HG03139 (cell line): ENCODE data around the gene QSOX1.
"Not testable (repeated sequence)": the region's sequence is repeated elsewhere in the genome, so short reads cannot be mapped to it uniquely, and the experiment has no call there.

ENCODE experiments used
- ATAC-seq: cut with Tn5 transposase; IDR thresholded peaks from one replicate; pipeline ENCODE4 v1.9.1; 2021; ENCODE audit not compliant: unreplicated experiment

The QSOX1 gene

DNA sequence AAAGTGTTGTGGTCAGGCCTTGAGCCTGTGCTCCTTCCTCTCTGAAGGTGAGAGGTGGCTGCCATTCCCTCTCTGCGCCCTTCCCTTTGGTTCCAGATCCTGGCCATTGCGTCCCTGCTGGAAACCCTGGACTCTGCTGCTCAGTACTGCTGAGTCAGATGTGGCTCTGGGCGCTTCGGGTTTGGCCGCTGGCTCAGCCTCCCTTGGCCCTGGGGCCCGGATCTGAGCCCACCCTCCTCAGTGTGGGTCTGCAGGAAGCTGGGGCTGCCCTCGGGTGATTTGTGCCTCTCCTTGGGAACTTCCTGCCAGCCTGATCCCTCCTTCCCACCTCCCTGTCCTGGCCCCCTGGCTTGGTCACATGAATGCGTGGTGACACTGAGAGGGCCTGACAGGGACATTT, 32.2 kb downstream of the QSOX1 start:
- no peak for ATAC-seq

DNA sequence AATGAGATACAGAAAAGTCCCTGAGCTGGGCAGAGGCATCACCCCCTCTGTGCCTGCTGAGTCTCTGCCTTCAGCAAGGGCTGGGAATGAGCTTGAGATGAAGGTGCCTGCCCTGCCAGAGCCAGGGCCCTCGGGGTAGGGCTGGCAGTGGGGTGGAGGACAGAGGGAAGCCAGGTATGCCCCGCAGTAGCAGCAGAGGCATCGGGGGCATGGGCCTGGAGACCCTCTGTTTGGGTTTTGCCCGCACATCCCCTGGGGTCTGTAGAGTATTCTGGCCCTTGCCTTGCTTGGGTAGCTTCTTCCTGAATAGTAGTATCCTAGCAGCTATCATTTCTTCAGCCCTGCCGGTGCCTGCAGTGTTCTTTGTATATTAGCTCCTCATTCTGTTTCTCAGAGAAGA, 33.0 kb downstream of the QSOX1 start:
- ATAC-seq = no peak

DNA sequence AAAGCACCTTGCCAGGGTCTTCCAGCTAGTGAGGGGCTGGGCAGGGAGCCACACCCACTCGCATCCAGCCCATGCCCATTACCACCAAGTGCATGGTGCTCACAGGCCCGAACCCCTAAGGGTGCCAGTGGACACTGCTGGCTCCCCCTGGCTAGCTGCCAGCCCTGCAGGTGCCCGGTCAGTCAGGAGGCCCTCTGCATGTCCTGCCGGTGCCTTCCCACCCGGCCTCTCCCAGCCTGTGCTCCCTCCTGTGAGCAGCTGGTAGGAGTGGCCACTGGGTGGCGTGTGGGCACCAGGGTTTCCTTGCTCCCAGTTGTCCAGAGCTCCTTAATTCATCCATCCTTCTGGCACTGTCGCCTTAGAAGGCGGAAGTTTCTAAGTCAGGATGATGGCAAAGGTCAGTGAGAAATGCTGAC, 33.4 kb downstream of the QSOX1 start:
- ATAC-seq = no peak

DNA sequence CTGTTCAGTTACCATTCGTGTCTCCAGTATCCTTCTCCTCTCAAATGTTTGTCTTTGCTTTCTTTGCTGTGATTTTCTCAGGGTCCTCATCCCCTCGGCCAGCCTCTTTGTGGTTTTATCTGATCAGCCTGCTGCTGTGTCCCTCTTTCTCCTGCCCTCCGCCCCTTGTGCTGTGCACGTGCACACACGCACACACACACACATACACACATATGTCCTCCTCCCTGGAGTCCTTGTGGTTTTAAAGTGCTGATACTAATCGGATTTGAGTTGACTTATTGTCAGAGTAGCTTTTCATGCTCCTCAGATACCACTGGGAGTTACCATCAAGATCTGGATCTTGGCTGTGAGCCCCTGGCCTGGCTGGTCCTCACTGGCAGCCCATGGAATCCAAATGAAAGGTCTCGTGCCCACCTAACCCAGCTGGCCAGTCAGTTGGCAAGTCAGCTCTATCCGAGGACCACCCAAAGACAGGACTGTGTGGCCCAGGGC, 34.1 kb downstream of the QSOX1 start:
- ATAC-seq = no peak

DNA sequence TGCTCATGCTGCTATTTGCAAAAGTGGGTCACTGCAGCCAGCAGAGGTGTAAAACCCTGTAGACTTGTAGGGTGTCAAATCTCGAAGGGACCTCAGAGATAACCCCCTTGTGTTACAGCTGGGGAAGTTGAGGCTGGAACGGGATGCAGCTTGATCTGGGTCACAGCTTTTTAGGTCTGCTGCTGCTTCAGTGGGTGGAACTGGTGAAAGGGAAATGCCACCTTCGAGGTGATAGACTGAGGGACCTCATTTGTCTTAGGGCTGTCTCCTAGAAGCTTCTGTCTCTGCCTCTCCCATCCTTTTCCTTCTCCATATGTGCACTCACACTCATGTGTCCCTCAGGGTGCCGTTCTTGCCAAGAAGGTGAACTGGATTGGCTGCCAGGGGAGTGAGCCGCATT, 35.4 kb downstream of the QSOX1 start:
- no peak for ATAC-seq

DNA sequence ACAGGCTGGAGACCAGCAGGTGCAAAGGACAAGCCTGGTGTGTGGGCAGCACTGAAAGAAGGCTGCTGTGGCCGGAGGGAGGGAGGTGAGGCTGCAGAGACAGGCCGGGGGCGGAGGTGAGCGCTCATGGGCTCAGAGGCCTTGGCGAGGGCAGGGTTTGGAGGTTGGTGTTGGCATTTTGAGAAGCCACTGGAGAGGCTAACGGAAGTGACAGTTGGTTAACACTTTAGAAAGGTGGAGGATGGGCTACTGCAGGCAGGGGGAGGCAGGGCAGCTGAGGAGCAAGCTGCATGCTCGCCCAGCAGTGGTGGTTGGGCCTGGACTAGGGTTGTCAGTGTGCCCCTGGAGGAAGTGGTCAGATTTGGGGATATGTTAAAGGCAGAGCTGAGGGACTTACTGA, 37.5 kb downstream of the QSOX1 start:
- no peak for ATAC-seq

DNA sequence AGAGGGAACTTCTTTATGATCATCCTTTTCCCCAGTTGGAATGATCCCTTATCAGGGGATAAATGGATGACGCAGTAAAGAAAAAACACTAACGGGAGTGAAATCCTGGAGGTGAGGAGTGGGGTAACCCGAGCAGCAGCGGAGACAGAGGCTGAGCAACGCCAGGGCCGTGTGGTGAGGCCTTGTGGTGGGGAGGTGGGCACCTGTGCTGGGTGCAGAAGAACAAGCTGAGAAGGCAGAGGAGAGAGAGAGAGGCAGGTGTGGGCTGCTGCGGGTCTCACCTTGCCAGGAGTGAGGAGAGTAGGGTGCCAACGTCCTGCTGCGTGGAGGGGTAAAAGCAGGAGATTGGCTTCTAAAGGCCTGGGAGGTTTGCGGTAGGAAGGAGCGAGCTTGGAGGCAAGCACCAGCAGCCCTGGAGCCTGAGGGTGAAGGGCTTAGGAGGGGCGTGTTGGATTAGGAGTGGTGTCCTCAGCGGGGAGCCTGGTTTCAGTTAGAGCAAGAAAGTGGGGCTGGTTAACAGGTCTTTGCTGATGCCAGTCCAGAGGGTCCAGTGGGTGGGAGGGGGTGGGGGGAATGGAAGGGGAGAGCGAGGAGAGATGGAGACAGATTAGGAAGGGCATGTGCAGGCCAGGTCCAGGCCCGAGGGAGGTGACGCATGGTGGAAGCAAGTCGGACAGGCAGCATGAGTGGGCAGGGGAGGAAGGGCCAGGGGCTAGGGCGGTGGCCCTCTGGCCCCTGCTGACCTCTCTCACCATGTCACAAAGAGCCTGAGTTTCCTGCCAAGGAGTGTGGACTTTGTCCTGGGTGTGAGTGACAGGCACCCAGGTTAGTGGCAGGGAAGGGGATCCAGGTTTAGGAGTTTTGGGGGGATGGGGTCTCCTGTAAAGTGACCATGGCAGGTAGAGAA, 38.7 kb downstream of the QSOX1 start:
- ATAC-seq = no peak

DNA sequence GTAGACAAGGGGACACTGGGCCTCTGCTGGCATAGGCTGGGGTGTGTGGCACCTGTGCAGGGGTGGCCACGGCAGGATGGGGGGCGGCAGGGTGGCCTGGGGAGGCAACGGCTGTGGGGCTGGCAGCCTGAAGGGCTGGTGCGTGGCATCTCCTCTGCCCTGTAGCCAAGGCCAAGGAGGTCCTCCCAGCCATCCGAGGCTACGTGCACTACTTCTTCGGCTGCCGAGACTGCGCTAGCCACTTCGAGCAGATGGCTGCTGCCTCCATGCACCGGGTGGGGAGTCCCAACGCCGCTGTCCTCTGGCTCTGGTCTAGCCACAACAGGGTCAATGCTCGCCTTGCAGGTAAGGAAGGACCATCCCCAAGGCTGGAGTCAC, 39.4 kb downstream of the QSOX1 start:
- ATAC-seq = no peak

DNA sequence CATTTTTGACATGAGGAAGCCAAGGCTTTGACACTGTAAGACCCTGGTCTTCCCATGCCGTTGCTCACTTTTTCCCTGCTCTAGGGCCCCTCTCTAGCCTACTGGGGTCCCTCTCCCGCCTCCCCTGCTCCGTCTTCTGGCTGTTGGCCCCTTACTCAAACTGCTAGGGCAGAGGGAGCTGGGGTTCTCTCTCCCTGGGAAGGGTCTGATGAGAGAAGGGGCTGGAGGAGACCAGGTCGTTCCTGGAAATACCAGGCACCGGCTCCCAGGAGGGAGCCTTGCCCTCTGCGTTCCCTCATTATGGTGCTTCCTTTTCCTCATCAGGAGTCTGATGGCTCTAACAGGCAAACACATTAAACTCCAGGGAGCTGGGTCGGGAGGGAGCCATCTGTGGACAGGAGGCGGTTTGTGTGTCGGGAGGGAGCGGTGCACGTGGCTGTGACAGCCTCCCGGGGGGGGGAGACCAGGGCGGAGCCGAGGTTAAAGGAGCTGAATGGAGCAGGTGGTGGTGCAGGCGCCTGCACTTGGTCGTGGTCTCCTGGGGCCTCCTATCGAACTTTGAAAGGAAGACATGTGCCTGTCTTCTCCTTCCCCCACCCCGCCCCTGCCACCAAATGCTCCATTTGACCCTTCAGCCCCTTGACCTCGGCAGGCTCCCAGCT, 40.0 kb downstream of the QSOX1 start:
- ATAC-seq = no peak

DNA sequence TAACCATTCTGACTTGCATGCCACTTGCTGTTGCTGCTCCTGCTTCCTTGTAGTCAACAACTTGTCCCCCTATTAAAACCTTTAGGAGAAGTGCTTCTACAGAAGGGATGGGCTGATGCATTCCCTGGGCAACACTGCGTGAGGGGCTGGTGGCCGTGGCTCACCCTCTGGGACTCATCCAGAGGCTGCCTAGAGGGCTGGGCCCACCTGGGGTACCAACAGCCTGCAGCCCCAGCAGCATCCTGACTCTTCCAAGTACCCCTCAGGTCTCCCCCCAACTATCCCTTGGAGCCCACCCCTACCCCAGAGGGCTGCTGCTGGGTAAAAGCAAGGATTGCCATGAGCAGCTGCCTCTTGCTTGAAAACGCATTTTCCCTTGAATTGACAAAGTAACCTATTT, 40.7 kb downstream of the QSOX1 start:
- ATAC-seq = no peak

DNA sequence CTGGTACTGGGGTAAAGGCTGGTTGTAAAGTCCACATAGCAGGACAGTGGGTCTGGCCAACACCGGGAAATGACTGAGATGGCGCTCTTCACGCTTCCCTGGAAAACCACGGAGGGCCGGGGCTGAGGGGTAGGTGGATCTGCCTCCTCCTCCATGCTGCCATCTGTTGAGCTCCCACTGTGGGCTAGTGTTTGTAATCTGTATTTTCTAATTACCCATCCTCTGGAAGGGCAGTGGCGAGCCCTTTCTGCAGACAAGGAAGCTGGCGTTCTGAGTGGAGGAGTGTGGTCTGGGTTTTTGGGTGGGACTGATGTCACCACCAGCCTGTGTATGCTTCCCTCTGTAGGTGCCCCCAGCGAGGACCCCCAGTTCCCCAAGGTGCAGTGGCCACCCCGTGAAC, 41.2 kb downstream of the QSOX1 start:
- no peak for ATAC-seq

DNA sequence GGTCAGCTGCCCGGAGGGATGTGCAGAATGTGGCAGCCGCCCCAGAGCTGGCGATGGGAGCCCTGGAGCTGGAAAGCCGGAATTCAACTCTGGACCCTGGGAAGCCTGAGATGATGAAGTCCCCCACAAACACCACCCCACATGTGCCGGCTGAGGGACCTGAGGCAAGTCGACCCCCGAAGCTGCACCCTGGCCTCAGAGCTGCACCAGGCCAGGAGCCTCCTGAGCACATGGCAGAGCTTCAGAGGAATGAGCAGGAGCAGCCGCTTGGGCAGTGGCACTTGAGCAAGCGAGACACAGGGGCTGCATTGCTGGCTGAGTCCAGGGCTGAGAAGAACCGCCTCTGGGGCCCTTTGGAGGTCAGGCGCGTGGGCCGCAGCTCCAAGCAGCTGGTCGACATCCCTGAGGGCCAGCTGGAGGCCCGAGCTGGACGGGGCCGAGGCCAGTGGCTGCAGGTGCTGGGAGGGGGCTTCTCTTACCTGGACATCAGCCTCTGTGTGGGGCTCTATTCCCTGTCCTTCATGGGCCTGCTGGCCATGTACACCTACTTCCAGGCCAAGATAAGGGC, 41.9 kb downstream of the QSOX1 start:
- ATAC-seq = no peak

DNA sequence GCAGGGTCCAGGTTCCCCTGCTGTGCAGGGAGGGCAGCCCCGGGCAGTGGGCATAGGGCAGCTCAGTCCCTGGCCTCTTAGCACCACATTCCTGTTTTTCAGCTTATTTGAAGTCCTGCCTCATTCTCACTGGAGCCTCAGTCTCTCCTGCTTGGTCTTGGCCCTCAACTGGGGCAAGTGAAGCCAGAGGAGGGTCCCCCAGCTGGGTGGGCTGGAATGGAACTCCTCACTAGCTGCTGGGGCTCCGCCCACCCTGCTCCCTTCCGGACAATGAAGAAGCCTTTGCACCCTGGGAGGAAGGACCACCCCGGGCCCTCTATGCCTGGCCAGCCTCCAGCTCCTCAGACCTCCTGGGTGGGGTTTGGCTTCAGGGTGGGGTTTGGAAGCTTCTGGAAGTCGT, 42.6 kb downstream of the QSOX1 start:
- no peak for ATAC-seq

DNA sequence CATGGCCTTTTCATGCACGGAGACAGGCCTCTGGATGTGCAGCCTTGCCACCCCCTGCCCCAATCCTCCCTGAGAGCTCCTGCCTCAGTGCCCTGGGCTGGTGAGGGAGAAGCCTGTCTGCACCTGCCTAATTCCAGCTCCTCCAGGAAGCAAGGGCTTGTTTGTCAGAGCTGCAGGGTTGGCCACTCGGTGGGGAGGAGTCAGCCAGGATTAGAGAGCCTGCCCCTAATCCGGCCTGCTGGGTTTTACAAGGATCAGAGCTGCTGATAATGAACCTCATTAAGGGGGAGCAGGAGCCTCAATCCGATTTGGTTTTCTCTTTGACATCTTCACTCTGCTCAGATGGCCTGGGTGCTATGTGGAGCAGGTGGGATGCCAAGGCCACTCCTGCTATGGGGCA, 43.5 kb downstream of the QSOX1 start:
- no peak for ATAC-seq

DNA sequence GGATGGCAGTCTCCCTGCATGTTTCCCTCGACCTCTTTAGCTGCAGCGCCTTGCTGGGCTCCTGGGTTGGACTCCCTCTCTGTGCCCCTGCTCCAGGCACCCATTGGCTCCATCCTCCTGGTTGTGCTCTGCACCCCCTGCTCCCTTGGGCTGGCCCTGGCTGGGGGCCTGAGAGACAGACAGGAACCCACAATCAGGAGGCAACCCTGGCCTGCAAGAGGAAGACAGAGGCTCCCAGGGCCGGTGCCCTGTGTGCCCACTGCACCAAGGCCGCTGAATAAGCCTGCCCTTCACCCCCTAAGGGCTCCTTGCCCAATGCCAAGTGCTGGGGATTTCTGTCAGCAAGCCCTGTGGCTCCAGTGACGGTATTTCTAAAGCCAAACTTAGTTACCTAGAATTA, 43.9 kb downstream of the QSOX1 start:
- ATAC-seq = no peak

DNA sequence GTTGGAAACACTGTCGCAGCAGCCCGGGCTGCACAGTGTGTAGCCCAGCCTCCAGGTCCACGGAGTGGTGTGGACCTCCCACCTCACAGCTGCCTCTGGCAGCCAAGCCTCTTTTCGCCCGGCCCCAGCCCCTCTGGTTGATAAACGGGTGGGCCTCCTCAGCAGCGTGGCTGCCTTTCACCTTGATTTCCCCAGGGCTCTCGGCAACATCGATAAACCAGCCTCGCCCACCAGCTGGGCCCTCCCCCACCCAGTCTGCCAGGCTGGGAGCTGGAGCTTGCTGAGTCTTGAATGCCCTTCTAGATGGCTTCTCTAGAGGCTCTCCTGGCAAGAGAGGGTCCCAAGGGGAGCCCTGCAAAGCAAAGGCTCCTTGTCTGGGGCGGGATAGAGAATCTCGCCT, 44.3 kb downstream of the QSOX1 start:
- ATAC-seq = no peak

DNA sequence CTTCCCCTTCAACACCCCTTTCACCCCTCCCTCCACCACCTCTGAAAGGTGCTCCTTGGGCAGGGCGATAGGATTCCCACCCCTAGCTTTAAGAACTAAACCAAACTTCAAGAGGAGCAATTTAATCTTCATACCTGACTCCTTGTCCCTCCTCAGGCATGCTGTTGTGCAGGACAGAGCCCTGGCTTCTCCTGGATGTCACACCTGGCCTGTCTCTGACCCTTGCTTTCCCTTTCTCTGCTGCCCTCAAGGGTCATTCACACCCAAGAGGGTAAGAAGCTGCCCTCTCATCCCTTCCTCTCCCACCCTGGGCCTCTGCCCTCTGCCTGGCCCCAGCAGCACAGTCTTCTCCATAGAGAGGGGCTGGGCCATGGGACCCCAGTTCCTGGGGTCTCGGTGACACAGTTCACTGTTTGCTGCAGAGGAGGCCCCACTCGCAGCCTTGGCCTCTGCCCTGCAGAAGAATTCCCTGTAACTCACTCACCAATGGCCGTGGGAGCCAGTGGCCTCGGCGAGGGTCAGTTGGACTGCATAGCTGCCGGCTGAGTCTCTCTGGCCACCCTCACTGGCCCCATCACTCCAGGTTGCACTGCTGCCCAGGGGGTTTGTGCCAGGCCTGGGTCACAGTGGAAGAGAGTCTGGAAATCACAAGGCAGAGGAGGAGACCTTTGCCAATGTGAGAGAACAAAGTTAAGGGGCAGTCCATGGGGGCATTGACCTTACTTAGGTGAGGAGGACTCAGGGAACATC, 47.0 kb downstream of the QSOX1 start:
- no peak for ATAC-seq

DNA sequence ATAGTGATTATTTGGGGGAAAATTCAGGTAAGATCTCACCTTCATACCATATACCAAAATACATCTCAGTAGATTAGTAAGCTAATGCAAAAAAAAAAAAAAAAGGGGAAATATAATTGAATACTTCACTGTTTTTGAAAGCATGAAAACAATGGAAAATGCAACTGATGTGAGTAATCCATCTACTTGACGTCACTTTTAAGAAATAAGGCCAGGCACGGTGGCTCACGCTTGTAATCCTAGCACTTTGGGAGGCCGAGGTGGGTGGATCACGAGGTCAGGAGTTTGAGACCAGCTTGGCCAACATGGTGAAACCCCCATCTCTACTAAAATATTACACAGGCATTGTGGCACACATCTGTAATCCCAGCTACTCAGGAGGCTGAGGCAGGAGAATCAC, 47.9 kb downstream of the QSOX1 start:
- not testable (repeated sequence) for ATAC-seq

DNA sequence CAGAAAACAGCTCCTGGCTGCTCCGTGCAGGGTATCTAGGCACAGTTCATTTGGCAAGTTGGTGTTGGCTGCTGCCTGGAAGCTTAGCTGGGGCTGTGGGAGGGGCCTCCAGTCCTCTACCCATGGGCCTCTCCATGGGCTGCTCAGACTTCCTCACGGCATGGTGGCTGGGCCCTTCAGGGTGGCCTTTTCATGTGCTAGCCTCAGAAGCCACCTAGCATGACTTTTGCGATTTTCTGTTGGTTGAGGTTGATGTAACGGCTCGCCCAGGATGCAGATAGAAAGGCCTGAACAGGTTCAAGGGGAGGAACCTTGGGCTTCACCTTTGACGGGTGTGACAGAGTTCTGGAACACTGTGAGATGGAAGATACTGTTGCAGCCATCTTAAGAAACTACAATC, 49.6 kb downstream of the QSOX1 start:
- ATAC-seq = no peak

DNA sequence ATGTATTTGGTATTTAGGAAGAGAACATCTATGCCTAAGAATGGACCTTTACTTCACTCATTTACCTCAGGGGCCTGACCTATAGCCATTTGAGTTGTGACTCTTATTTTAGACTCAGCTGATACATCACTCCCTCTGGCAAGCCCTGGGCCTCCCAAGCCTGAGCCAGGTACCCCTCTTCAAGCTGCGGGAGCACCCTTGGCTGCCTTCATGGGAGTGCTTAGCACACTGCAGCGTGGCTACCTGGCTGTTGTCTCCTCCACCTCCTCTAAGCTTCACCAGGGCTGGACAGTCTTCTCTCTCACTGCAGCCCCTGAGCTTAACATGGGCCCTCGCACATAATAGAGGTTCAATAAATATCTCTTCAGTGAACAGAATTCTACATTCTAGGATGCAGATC, 51.9 kb downstream of the QSOX1 start:
- no peak for ATAC-seq

DNA sequence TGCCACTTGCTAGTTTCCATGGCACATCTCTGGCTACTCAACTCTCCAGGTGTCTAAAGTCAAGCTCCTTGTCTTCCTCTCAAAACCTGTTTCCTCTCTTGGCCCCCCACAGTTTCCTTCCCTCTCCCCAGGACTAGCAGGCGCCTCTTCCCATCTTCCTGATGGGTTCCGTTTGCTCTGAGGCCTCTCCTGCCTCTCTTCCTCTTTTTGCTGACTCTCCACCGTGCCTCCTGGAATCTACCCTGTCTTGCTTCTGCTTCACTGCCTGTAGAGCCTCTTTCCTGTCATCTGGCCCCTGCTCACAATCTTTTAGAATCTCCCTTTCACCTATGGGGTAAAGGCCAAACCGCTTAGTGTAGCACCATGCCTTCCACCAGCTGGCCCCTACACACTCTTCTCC, 53.6 kb downstream of the QSOX1 start:
- no peak for ATAC-seq
